CD4-positive, alpha-beta T cell treated with Interleukin-4 for 4 hours (primary cell): ENCODE results near the gene GPR146.

Source experiments
- DNase-seq: peaks from one replicate; pipeline ENCODE4 v3.0.0-alpha.2; 2020

The GPR146 gene

DNA sequence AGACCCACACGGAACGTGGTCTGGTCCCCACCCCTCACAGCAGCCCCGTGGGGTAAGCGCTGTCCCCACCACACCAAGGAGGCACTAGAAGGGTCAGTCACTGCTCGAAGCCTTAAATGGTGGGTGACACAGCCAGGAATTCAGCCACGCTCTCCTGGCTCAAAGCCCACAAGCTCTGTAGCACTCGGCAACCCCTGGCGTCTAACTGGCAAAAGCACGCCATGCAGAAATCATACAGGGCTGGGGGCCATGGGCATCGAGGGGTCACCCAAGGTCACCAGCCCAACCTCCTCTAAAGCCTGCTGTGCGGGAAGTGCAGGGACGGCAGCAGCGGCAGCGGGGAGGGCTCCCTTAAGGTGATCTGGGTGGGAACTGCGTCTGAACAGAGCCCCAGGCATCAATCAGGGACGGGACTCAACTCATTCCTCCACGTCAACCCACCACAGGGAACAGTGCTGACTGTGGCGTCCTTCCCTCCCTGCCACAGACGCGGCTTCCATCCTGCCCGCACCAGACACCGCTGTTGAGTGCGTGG lies 51.3 kb downstream of the GPR146 start:
- DNase-seq: no peak

DNA sequence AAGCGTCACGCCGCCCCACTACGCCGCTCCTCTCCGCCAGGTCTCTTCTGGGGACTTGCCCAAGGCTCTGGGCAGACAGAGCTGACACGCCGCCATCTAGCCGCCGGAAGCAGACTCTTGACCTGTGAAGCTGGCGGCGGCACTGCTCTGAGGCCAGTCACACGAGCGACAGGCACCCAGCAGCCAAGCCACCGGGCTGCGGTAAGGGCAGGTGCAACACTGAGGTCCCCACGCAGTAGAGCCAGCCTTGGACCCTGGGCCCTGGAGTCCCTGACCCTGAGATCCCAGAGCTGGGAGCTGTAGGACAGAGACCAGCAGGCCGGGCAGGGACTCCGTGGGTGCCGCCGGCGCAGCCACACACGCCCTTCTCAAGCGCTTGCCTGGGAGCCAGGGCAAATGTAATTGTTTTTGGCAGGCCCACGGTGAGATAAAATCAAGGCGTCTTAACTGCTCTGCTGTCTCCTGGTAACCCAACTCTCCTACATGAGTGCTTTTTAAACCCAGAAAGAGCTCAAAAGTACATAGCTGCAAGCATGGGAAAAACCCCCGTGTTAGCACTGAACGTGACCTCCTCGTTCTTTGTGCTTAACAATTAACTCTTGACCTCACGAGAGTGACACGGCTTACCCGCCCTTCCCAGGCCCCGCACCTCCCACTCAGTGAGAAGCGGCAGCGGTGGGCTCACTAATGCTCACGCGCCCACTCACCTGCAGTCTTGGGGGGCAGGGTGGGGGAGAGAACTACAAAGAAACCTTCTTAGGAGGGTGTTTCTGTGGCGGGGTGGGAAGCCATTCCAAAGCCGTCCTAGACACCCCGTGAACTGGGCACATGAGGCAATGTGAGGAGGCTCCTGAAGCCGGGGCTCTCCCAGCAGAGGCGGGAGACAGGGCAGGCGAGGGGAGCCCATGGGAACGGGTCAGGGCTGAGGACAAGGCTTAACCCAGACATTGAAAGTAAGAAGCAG lies 52.1 kb downstream of the GPR146 start:
- no peak for DNase-seq

DNA sequence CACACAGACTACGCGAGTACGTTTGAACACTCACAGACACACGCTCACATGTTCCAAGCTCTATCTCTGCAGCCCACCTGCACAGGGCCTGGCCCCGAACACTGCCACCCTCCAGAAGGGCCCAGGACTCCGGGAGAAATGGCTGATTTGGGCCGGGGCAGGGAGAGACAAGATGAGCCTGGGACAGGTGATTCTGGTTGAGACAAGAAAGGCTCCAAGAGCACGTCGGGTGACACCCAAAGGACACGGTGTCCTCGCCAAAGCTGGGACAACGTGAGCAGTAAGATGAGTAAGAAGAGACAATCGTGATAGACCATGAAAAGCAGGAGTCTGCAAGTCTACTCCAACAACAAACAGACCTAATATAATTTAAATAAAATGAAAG lies 52.8 kb downstream of the GPR146 start:
- DNase-seq: no peak

DNA sequence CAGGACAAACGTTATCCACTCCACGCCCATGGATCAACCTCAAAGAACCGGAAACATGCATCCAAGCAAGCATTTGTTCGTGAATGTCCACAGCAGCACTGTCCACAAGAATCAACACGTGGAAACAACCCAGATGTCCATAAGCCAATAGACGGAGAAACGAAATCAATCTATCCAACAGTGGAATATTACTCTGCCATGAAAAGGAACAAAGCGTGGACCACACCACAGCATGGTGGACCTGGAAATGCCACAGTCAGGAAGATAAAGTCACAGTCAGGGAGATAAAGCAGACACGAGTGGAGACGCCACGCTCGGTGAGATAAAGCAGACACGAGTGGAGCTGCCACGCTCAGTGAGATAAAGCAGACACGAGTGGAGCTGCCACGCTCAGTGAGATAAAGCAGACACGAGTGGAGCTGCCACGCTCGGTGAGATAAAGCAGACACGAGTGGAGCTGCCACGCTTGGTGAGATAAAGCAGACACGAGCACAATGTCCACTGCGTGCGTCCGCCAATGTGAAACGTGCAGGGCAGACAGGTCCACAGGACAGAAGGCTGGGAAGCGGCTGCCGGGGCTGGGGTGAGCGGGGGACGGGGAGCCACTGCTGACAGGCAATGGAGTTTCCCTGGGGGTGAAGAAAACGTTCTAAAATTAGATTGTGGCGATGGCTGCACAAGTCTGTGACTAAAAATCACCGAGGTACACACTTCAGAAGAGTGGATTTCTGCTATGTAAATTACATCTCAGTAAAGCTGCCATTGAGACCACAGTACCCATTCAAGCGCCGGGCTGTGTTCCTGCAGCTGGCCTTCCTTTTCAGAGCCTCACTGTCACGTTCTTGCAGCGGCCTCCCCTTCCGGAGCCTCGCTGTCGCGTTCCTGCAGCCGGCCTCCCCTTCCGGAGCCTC lies 54.2 kb downstream of the GPR146 start:
- no peak for DNase-seq

GRCh38 chr7:1099154-1099542 lies 54.8 kb downstream of the GPR146 start:
- DNase-seq: no peak

GRCh38 chr7:1099637-1100036 lies 55.3 kb downstream of the GPR146 start:
- DNase-seq: no peak

DNA sequence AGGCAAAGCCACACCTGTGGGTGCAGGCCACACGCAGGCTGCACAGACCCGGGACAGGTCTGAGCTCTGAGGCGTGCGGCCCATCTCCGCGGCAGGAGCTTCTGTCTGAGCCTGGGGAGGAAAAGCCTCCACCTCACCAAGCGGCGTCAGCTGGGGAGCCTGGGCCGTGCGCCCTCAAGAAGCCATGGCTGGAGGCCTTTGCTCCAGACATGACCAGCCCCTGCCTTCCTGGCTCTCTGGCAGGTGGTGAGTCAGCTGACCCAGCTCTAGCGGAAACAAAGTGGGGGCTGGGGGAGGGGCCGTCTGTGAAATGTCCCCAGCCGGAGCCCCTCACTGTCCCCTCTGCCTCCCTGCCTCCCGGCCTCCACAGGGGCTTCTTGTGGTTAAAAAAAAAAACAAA lies 56.0 kb downstream of the GPR146 start:
- no peak for DNase-seq

GRCh38 chr7:1100834-1101562 lies 56.7 kb downstream of the GPR146 start:
- no peak for DNase-seq

- DNase-seq: no peak
Observed at GRCh38 chr7:1101563-1102431, 57.5 kb downstream of the GPR146 start.

DNA sequence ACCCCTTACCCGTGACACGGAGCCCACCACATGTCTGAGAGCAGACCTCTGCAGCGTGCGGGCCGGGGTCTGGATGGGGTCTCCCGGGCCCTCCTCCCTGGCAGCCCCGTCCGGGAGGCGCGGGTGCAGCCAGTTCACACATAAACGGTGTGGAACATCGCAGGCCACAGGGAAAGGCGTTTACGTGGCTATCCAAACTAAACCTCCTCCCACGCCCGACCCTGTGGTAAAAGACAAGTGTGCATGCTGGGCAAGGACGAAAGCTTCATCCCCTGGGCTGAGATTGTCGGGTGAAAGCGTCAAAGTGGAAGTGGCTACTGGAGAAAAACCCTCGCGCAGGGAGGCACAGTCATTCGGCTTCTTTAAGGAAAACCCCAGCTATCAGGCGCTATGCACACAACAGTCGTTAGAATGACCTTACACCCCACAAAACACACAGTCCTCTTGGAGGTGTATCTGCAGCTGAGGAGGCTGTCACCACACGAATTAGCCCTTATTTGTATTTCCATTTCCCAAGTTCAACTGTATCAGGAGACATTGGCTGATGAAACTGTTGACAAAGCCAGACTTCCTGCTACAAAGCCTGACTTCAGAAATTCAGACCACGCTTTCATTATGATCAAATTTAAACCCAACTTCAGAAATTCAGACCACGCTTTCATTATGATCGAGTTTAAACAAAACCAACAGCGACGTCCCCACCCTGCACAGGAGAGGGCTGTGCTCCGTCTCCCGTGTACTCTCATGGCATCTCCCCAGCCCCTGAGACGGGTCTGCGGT lies 58.9 kb downstream of the GPR146 start:
- peak; percentile 3 for DNase-seq

GRCh38 chr7:1103789-1104515 lies 59.6 kb downstream of the GPR146 start:
- no peak for DNase-seq

DNA sequence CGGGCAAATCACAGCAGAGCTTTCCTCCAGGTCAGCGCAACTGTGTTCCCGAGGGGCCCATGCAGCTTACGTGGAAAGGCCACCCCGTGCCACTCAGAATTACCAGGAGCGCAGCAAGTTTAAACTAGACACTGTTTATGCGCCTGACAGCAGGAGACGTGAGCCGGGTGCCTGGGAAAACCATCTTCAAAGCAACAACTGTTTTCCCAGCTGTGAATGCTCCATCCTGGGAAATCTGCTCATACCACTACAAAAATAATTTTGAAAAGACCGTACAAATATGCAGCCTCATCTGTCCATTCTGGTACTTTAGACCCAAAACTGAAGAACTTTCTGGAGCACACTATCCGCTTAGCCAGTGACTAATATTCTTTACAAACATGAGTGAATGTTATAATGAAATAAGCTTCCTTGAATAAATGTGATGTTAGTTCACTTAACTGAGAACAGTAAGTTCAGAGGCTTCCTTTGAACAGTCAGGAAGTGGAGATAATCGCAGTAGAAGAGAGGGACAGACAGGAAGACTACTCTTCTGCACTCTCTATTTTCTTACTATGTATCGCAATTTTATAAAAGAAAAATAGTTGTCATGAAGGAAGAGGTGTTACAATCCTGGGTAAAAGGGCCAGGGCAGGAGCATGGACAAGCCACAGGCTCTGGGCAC lies 60.3 kb downstream of the GPR146 start:
- no peak for DNase-seq

DNA sequence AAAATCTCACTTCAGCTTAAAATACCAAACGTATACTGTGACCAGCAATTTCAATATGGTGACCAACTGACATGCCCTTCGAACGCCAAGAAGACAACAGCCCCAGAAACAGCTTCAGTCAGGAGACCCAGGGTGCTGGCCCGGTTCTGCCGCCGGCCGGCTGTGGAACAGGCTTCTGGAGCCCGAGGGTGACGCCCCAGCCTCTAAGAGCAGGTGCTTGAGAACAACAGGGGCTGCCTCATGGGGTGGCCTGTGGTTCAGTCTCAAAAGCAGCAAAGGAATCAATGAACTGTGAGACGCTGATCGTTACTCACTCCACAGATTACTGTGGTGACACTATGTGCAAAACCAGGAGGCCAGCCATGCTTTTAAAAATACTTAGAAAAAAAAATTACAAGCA lies 60.8 kb downstream of the GPR146 start:
- DNase-seq: no peak

DNA sequence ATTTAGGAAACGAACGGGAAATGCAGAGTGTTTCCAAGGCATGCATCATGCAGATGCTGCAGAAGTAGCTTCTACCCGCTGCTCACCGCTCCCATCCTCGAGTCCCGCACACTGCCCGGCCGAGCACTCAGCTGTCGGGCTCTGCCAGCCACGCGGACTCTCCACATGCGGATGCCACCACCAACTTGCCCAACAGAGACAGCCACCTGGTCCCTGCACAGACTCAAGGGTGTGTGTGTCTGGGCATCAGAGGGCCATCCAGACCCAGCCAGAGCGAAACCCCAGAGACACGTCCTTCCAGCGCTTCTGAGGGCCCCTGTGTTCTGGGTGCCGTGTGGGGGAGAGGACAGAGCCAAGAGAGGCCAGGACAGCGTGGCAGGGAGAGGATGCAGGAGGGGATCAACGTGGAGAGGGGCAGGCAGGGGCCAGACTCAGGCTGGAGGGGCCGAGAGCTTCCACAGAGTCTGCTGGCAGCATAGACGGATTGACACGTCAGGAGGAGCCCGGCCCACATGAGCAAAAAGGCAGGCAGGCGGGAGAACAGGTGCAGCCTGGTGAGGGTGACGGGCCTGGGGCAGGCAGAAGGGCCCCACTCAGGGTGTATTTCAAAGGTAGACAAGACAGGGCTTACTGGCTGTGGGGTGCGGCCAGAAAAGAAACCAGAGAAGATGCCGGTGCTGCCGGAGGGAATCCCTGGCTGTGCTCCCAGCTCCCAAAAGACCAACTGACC lies 61.9 kb downstream of the GPR146 start:
- DNase-seq: no peak

DNA sequence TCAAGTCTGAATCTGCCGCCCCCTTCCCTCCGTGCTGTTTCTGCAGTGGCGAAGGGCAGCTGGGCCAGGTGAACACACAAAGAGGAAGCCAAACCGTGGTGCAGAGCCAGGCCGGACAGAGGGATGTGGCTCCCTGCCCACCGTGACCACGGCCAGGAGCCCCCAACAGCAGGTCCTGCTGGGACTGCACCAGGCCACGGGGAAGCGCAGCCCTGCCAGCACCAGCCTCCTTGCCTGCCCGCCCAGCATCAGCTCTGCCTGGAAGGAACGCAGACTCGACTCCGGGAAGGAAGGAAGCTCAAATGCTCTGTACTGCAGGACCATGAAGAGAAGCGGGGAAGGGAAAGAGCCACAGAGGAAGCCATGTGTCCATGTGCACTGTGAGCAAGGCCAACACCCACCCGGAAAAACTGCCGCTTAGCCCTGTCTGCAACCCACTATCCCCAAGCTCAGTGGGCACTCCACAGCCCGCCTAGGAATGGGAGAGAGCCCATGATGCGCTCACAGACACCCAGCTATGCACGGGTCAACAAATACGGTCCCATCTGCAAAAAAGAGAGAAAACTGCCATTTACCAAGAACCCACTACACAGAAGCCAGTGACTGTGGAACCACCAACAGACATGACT lies 62.6 kb downstream of the GPR146 start:
- no peak for DNase-seq

DNA sequence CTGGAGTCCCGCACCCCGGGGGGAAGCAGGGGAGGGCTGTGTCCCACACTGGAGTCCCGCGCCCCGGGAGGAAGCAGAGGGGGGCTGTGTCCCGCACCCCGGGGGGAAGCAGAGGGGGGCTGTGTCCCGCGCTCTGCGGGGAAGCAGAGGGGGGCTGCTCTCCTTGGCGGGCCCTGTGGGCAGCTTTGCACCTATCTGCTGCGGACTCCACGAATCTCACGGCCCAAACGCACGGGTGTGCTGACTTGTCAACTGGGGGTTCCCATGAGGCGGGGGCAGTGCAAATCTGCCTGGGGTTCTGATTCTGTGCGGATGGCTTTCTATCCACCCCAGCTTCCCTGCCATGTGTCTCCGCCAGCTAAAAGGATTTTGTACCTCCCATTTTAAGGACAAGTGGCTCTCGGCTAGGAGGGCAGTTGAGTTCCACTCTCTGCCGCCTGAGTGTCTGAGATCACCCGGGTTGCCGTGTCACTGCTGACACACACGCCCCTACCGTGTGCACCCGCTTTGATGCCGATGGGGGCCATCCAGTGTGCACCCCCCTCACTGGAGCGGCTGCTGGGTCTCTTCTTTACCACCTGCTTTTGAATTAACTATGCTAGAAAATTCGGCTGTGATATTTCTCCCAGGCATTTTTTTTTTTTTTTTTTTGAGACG lies 64.0 kb downstream of the GPR146 start:
- DNase-seq: no peak
